ENCODE results near the gene STX7.

DNA sequence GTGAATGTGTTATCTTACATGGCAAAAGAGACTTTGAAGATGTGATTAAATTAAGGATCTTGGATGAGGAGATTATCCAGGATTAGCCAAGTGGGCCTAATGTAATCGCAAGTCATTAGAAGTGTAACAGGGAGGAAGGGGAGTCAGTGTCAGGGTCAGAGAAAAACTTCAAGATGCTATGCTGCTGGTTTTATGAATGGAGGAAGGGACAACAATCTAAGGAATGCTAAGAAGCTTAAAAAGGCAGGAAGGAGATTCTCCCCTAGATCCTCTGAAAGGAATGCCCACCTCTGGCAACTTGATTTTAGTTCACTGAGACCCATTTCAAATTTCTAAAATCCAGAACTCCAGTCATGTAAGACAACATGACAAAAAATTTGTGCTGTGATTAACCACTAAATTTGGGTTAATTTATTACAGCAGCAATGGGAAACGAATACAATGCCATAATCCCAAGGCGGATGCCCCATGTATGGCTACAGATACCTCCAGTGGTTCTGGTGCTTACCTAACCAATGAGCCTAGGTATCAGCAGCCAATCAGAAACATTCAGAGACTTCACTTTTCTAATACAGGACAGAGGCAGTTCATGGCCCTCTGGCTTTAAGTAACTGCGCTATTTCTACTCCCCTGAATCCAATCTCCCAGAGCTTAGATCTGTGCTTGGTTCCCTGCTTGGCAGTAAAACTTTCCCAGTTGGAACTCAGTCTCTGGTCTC, 36.0 kb upstream of the STX7 start:
- no peak for TF ChIP-seq POLR2A (IDR thresholded peaks at IDR 0.05)
- TF ChIP-seq, protein P1, sequence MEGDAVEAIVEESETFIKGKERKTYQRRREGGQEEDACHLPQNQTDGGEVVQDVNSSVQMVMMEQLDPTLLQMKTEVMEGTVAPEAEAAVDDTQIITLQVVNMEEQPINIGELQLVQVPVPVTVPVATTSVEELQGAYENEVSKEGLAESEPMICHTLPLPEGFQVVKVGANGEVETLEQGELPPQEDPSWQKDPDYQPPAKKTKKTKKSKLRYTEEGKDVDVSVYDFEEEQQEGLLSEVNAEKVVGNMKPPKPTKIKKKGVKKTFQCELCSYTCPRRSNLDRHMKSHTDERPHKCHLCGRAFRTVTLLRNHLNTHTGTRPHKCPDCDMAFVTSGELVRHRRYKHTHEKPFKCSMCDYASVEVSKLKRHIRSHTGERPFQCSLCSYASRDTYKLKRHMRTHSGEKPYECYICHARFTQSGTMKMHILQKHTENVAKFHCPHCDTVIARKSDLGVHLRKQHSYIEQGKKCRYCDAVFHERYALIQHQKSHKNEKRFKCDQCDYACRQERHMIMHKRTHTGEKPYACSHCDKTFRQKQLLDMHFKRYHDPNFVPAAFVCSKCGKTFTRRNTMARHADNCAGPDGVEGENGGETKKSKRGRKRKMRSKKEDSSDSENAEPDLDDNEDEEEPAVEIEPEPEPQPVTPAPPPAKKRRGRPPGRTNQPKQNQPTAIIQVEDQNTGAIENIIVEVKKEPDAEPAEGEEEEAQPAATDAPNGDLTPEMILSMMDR (IDR thresholded peaks at IDR 0.05) = no peak

All from uterus (tissue), 2 donors.